GM19455 (cell line): ENCODE measurements around the gene PRKAR1B.

Experiments
- ATAC-seq: cut with Tn5 transposase; IDR thresholded peaks from one replicate; pipeline ENCODE4 v1.9.1; 2021; ENCODE audit not compliant: unreplicated experiment

PRKAR1B gene

DNA sequence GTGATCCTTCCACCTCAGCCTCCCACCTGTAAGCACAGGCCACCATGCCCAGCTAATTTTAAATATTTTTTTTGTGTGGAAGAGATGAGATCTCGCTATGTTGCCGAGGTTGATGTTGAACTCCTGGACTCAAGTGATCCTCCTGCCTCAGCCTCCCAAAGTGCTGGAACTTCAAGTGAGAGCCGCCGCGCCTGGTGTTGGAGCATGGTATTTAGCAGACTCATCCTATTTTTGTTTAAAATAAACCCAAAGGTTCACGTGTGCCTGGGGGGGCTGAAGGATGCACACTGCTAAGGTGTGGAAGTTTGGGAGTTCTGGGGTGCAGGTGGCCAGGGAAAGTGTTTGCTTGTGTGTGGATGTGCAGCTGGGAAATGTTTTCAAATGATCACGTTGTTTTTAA, 225.6 kb downstream of the PRKAR1B start:
- no peak for ATAC-seq

DNA sequence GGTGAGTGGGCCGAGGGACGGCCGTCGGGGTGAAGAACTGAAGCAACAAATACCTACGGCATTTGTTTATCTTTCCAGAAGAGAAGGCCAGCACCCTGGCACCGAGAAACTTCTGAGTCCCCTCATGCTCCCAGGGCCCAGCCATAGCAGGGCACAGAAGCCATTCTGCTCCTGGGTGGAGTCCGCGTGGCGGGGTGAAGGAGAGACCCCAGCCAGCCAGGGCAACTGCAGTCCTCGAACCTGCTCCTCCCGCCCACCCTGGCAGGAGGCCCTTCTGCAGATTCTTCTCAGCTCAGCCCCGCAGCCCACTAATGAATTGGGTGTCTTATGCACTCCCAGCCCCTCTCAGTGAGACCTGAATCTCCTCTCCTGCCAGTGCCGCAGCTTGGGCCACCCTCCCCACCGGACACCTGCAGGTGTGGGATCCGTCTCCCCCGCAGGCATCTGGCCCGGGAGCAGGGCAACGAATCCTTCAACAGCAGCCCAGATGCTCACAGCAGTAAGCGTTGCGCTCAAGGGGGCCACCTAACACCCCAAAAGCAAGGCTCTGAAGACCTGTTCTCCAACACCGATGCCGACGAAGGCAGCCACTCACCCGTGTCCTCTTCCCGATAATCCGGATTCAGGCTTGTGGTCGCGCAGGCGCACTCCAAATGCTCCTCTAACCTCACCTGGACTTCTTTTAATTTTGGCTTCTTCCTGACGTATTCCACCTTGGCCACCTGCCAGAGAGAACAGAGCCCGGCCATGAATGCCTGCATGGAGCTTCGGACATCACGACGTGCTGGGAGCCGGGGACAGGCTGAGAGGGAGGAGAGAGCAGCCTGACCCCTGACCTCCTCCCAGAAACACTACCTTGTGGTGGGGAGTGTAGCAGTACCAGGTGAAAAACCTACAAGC, 226.3 kb downstream of the PRKAR1B start:
- ATAC-seq = no peak

DNA sequence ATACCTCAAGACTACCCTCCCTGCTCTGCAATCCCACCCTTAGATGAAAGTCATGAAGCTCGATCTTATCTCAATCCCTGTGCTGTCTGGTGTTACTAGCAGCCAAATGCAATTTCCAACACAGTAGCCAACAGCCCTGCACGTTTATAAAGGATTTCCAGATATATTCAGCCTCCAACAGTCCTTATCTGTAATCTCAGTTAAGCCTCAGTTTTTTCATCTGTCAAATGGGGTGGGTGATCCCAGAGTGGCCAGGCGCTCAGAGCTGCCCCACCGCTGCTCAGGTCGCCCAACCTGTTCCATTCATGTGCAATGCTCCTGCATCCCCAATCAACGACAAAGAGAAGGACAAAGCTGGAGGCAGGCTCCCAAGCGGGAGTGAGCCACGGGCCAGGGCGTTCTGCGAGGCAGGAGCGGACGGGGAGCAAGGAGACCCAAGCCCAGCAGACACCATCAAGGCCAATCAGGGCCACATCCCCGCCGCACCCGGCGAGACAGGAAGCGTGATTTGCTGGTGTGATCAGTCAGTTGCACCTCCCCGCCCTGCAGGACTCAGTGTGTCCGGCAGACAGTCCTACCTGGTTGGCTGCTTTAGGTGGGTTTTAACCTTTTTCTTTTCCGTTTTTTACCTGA, 227.1 kb downstream of the PRKAR1B start:
- ATAC-seq = no peak
